Epithelial cell of proximal tubule (primary cell): Measurements from ENCODE around the gene FBN2. TPM values are rescaled to one million over a fixed set of nuclear protein-coding genes. Genes with fewer than 3 reads are reported as not detected.

ENCODE experiments used
- DNase-seq: peaks from one replicate; pipeline ENCODE4 v3.0.0-alpha.2; 2011; ENCODE audit warnings: low read depth
- H3K4me3 ChIP-seq: 2 replicates; pipeline ENCODE4 v1.5.1; 2011; ENCODE audit warnings: low read depth, mild to moderate bottlenecking, low read length
- CTCF ChIP-seq: conservative IDR thresholded peaks from 2 replicates; pipeline ENCODE4 v1.5.1; 2012; ENCODE audit warnings: low read depth, mild to moderate bottlenecking, low read length
- total RNA-seq: library from RNA; depleted of rRNA; stranded (reverse); fragments of >200 nt; gene quantifications from 2 replicates; pipeline ENCODE4 v1.2.3, GENCODE V29; 2015

Gene FBN2
- total RNA-seq, 1 donor from 2014 or later, result 7.6 TPM

DNA sequence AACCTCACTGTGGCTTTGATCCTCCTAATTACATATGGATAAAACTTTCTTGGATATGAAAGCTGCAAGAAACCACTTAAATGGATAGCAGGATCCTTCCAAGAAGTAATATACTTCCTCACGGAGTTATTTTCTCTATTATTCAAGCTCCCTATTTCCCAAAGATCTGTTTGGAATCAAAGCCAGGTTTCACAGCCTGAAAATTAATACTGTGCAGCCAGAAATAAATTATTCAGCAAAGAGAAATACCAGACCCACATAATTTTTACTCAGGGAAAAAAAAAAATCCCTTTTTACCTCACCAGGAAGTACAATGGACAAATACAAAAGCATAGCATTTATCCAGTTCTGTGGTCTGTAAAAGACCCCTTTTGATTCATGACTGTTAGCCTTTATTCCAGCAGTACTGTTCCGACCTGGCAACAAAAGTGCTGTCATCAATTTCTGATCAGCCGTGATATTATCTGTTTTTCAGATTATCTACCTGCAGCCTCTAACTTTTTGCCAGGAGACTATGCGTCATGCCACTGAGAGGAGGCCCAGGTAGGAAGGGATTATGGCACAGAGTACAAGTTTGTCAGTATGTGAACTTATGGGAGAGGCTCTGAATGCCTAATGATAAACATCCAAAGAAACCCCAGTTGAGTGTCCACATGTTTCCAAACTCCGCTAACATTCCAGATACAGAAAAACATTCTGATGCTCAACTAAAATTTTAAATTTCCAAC, 57.0 kb downstream of the FBN2 start:
- TF ChIP-seq CTCF, result no peak
- H3K4me3 ChIP-seq, result no peak overlapping the region
- no peak for DNase-seq

- no peak for DNase-seq
- no peak for TF ChIP-seq CTCF
- H3K4me3 ChIP-seq, result no peak overlapping the region
Observed at GRCh38 chr5:128480158-128480557, 57.9 kb downstream of the FBN2 start.

- H3K4me3 ChIP-seq, result no peak overlapping the region
- no peak for DNase-seq
- no peak for TF ChIP-seq CTCF
Observed at GRCh38 chr5:128478386-128479368, 59.4 kb downstream of the FBN2 start.

GRCh38 chr5:128477944-128478343, 60.1 kb downstream of the FBN2 start:
- H3K4me3 ChIP-seq, result no peak overlapping the region
- DNase-seq, result no peak
- TF ChIP-seq CTCF, result no peak

- no peak for TF ChIP-seq CTCF
- no peak for DNase-seq
- no peak overlapping the region for H3K4me3 ChIP-seq
Observed at GRCh38 chr5:128475693-128476092, 62.4 kb downstream of the FBN2 start.

DNA sequence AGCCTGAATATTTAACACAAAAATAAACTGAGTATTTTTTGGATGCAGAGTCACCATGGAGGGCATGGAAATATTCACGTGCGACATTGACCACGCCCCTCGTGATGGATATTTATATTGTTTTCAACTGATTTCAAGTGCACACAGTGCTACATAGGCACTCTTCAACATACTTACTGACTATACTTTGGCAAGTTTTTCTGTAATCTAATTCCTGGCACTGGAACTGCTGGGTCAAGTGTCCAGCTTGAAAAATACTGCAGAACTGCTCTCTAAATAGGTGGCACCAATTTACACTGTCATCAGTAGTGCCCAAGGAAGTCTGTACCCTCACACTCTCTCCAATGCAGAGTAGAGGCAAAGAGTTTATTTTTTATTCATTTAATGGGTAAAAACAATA, 65.1 kb downstream of the FBN2 start:
- TF ChIP-seq CTCF, result no peak
- DNase-seq, result no peak
- H3K4me3 ChIP-seq, result no peak overlapping the region
